ENCODE data around the gene LY6G6F. TPM values are rescaled to one million over a fixed set of nuclear protein-coding genes. Genes with fewer than 3 reads are reported as not detected.
"Not testable (repeated sequence)": the region's sequence is repeated elsewhere in the genome, so short reads cannot be mapped to it uniquely, and the experiment has no call there.

LY6G6F gene
- total RNA-seq, 2 experiments from 2014 or later = not detected

DNA sequence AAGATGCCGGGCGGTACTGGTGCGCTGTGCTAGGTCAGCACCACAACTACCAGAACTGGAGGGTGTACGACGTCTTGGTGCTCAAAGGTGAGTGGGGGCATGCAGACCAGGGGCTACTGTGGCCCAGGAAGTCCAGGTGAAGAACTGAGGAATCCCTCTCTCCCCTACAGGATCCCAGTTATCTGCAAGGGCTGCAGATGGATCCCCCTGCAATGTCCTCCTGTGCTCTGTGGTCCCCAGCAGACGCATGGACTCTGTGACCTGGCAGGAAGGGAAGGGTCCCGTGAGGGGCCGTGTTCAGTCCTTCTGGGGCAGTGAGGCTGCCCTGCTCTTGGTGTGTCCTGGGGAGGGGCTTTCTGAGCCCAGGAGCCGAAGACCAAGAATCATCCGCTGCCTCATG lies 1.0 kb downstream of the LY6G6F start:
- Mint-ChIP-seq H3K4me3 (no peak overlapping the region), H3K36me3 (peaks cover under 1% of the 10 kb centered on the region), H3K9me3 (no peaks in the 10 kb centered on the region), H3K4me1 (peaks cover 7% of the 10 kb centered on the region), H3K27ac (no peak overlapping the region), H3K27me3 (no peaks in the 10 kb centered on the region)
- DNase-seq = no peak

DNA sequence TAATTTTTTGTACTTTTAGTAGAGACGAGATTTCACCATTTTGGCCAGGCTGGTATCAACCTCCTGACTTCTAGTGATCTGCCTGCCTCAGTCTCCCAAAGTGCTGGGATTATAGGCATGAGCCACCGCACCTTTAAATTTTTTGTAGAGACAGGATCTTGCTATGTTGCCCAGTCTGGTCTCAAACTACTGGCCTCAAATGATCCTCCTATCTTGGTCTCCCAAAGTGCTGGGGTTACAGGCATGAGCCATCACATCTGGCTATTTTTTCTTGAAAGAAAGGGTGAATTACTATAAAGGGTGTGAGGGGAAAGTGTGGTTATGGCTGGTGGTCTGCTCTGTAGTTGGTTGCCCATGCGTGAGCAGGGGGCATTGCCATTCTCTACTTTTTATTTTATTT lies 1.6 kb downstream of the LY6G6F start:
- Mint-ChIP-seq H3K36me3 (no peaks in the 10 kb centered on the region), H3K27ac (no peak overlapping the region), H3K9me3 (no peaks in the 10 kb centered on the region)

DNA sequence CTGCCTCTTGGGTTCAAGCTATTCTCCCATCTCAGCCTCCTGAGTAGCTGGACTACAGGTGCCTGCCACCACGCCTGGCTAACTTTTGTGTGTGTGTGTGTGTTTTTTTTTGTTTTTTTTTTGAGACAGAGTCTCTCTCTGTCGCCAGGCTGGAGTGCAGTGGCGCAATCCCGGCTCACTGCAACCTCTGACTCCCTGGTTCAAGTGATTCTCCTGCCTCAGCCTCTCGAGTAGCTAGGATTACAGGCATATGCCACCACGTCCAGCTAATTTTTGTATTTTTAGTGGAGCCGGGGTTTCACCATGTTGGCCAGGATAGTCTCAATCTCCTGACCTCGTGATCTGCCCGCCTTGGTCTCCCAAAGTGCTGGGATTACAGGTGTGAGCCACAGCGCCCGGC lies 2.5 kb downstream of the LY6G6F start:
- H3K9me3 Mint-ChIP-seq, H3K36me3 Mint-ChIP-seq, DNase-seq, H3K4me3 Mint-ChIP-seq, H3K27ac Mint-ChIP-seq, H3K27me3 Mint-ChIP-seq: not testable (repeated sequence)
- peaks cover 10% of the 10 kb centered on the region for H3K4me1 Mint-ChIP-seq

More for the DNA sequence above, 1.6 kb downstream of the LY6G6F start:
- no peak overlapping the region for H3K4me3 Mint-ChIP-seq
- H3K4me1 Mint-ChIP-seq = peaks cover 7% of the 10 kb centered on the region
- DNase-seq = no peak
- H3K27me3 Mint-ChIP-seq = no peaks in the 10 kb centered on the region

DNA sequence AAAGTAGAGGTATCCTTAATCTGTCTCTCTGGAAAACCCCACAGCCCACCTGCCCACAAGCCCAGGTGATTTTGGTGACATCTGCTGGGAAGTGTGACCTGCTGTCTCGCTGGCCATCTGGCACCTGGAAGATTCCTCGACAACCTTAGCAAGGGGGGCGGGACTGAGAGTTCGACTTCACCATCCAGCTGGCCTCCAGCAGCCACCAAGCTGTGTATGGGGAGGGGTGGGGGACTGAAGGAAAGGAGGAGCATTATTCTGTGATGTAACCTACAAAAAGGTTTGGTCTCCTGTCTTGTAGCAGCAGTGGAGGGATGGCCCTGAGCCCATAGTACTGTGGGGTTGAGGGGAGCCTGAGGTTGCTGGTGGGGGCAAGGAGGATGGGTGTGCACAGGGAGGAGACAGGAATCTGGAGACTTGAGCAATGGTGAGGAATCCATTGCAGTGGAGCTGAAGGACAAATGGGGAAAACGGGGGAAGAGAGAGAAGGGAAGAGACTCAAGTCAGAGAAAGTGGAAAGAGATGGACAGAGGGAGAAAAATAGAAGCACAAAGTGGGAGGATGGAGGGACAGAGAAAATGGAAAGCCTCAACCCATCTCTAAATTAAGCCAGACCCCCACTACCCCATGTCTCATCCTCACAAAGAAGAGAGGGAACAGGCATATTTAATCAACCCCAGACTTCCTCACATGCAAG lies 4.0 kb downstream of the LY6G6F start:
- no peak for DNase-seq
- Mint-ChIP-seq H3K27me3 (no peaks in the 10 kb centered on the region), H3K9me3 (no peaks in the 10 kb centered on the region), H3K4me1 (peaks cover 12% of the 10 kb centered on the region), H3K27ac (no peak overlapping the region), H3K4me3 (no peak overlapping the region), H3K36me3 (no peaks in the 10 kb centered on the region)

DNA sequence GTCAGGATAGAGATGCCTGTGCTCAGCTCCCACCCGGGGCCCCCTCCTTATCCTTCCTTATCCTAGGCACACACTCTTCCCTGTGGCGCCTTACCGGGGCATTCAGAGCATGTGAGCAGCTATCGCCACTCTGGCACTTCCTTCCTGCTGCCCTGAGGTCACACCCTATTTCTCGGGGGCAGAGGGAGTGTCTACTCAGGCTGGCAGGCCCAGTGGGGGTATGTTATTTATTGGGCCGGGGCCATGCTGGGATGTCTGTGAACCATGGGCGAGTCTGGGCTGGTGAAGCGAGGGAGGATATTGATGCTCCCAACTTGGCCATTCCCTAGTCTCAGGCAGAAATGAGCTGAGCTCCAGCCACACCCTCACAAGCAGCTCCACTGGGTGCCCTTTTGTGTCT lies 4.6 kb downstream of the LY6G6F start:
- Mint-ChIP-seq H3K36me3 (no peaks in the 10 kb centered on the region), H3K4me1 (peaks cover 12% of the 10 kb centered on the region), H3K27me3 (no peaks in the 10 kb centered on the region), H3K4me3 (peak overlapping the region; percentile 1), H3K9me3 (no peaks in the 10 kb centered on the region), H3K27ac (no peak overlapping the region)
- no peak for DNase-seq

DNA sequence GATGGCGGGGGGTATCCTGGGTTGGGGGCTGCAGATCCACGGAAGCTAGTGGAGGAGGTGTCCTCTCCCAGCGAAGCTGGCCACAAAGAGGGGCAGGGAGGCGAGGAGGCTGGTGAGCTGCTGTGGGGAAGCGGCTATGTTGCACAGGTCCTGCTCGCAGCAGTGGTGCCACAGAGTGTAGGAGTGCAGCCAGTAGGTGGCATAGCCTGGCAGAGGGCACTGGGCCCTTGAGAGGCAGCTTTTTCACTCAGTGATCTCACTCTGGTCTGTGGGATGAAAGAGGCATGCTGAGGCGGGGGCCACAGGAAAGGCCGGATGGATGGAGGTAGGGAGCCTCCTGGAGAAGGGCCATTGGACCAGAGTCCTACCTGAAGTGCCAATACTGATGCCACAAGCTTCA lies 5.6 kb downstream of the LY6G6F start:
- peaks cover 12% of the 10 kb centered on the region for H3K4me1 Mint-ChIP-seq
- H3K9me3 Mint-ChIP-seq = no peaks in the 10 kb centered on the region
- no peak overlapping the region for H3K27ac Mint-ChIP-seq
- H3K36me3 Mint-ChIP-seq = no peaks in the 10 kb centered on the region
- H3K27me3 Mint-ChIP-seq = no peaks in the 10 kb centered on the region
- no peak for DNase-seq
- no peak overlapping the region for H3K4me3 Mint-ChIP-seq

DNA sequence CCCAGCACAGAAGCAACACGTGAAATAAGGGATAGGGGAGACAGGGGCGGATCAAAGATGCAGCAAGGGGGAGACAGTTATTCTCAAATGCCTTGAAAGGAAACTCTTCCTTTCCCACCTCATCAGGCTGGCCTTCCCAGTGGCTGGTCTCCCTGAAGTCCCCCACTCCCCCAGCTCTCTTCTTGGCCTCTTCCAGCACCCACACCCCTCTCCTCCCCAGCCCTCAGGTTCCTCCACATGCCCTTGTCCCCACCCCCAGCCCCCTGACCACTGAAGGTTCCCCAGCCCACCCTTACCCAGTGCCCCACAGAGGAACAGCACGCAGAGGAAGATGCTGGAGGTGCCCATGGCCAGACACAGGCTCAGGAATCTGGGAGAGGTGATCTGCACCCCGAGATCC lies 6.8 kb downstream of the LY6G6F start:
- Mint-ChIP-seq H3K27ac (no peak overlapping the region), H3K4me1 (peaks cover 12% of the 10 kb centered on the region), H3K27me3 (no peaks in the 10 kb centered on the region), H3K9me3 (no peaks in the 10 kb centered on the region), H3K36me3 (no peaks in the 10 kb centered on the region), H3K4me3 (no peak overlapping the region)
- DNase-seq = no peak

DNA sequence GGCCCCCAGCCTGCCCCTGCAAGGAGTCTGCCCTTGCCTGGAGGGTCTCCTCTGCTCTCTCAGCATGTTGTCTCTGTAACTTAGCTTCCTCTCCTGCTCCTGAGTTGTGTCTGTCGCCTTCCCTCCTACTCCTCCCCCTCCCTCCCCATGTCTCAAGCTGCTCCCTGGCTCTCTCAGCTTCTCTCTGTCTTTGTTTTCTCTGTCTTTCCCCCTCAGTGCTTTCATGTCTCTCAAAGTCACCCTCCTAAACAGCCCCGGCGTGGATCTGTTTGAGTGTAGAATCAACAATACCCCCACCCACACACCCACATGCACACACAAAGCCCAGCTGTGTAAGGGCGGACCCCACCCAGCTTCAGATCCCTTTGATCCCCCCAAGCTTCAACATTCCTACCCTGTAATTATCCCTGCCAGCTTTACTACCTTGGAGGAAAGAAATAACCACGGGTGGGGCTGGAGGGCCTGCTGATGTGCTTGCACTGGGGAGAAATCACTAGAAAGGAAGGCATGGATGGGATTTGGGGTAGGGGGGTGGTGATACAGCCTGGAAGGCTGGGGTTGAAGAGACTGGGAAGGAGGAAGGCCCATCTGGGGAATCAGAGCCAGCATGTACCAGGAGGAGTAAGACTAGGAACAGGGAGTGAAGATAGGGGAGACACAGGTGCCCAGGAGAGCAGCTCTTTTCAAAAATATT lies 7.5 kb downstream of the LY6G6F start:
- Mint-ChIP-seq H3K4me3 (no peak overlapping the region), H3K27me3 (no peaks in the 10 kb centered on the region), H3K9me3 (no peaks in the 10 kb centered on the region), H3K4me1 (peaks cover 12% of the 10 kb centered on the region), H3K27ac (no peak overlapping the region), H3K36me3 (no peaks in the 10 kb centered on the region)
- no peak for DNase-seq

DNA sequence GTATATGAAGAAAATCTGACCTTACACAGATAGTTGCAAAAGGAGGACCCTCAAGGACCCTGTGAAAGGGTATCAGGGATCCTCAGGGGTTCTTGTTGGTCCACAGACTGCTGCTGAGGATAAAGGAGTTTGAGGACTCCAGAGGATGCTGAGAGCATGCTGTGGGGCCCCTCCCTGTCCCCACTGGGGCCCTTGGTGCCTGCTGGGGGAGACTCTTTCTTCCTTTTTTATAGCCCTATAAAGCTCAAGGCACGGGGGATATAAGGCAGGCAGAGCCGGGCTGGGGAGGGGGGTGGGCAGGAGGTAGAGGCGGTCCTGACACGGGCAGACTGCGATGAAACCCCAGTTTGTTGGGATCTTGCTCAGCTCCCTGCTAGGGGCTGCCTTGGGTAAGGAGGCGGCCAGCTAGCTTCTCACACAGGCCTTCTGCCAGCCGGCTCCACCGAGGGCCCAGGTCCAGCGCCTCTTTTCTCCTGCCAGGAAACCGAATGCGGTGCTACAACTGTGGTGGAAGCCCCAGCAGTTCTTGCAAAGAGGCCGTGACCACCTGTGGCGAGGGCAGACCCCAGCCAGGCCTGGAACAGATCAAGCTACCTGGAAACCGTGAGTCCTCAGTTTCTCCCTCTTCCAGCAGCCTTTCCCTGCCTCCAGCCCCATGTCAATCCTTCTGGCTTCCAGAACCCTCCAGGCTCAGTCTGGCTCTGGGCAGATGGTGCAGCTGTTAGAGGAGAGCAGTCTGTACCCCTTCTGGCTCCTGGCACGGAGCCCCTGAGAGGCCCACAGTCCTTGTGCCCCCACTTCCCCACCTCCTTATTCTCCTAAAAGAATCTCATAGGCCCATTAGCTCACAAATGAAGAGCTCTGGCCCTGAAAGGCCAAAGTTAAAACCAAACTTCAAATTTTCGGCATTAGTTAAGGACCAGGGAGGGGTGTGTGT lies 8.6 kb downstream of the LY6G6F start, which contains the start of gene LY6G6D:
TSS of gene LY6G6D (plus strand) at position 327 of the 937 bp plus-strand sequence. CDS start at position 335, 8 bp downstream.
- no peak for DNase-seq
- Mint-ChIP-seq H3K27me3 (no peaks in the 10 kb centered on the region), H3K9me3 (no peaks in the 10 kb centered on the region), H3K4me3 (no peak within 1 kb of the TSS), H3K27ac (no peak within 1 kb of the TSS), H3K36me3 (no peaks in the 10 kb centered on the region), H3K4me1 (peaks cover 12% of the 10 kb centered on the region)

DNA sequence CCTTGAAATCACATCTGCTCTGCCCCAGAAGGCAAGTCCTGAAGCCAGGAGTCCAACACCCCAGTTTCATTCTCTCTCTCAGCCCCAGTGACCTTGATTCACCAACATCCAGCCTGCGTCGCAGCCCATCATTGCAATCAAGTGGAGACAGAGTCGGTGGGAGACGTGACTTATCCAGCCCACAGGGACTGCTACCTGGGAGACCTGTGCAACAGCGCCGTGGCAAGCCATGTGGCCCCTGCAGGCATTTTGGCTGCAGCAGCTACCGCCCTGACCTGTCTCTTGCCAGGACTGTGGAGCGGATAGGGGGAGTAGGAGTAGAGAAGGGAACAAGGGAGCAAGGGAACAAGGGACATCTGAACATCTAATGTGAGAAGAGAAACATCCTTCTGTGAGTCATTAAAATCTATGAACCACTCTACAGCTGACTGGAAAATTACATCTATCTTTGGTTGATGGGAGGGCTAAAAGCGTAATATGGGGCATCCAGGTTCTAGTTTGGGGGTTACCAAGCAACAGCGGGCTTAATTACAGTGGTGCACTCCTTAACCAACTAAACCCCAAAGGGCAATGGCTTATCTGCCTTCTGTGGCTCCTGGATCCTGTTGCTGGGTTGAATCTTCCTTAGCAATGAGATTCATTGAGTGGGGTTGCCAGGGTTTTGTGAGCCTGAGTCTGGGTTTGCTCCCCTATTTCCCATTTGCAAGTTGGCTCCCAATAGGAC lies 11.0 kb downstream of the LY6G6F start:
- Mint-ChIP-seq H3K27me3 (no peaks in the 10 kb centered on the region), H3K4me1 (peaks cover 5% of the 10 kb centered on the region), H3K27ac (no peak overlapping the region), H3K4me3 (no peak overlapping the region), H3K9me3 (no peaks in the 10 kb centered on the region), H3K36me3 (no peaks in the 10 kb centered on the region)
- no peak for DNase-seq

DNA sequence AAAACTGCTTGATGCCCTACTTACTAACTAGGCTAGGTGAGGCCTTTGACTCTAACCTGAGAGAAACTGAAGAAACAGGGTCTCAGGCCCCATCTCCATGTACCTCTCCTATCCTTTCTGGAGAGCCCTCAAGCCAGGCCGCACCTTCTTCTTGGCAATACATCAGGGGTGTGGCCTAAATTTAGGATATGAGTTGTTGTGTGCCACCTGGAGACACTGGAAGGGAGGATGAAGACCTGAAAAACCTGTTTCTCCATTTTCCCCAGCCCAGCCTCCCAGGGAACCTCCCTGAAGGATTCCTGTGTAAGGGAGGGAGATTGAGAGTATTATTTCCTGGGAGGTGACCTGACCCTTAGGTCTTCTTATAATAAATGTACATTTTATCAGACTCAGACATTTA lies 11.6 kb downstream of the LY6G6F start:
- no peaks in the 10 kb centered on the region for H3K36me3 Mint-ChIP-seq
- DNase-seq = no peak
- H3K4me3 Mint-ChIP-seq = no peak overlapping the region
- H3K9me3 Mint-ChIP-seq = no peaks in the 10 kb centered on the region
- H3K4me1 Mint-ChIP-seq = peaks cover 5% of the 10 kb centered on the region
- H3K27ac Mint-ChIP-seq = no peak overlapping the region
- no peaks in the 10 kb centered on the region for H3K27me3 Mint-ChIP-seq

DNA sequence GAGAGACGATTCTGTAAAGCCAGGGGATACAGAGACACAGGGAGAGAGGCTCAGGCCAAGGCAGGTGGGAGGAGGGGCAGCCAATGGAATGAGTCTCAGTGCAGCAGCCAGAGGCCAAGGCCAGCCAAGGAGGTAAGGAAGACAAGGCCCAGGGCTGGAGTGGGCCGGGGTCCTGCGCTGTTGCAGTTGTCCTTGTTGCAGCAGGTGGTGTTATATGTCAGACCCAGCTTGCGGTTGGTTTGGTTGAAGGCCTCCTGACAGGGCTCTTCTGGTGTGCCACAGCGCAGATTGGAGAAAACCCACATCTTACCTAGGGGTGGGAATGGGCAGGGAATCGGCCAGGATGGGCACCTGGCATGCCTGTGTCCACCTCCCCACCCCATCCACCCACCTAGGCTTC lies 12.3 kb downstream of the LY6G6F start:
- Mint-ChIP-seq H3K9me3 (no peaks in the 10 kb centered on the region), H3K27me3 (no peaks in the 10 kb centered on the region), H3K4me1 (peaks cover 4% of the 10 kb centered on the region), H3K36me3 (no peaks in the 10 kb centered on the region), H3K27ac (no peak overlapping the region), H3K4me3 (no peak overlapping the region)
- no peak for DNase-seq

DNA sequence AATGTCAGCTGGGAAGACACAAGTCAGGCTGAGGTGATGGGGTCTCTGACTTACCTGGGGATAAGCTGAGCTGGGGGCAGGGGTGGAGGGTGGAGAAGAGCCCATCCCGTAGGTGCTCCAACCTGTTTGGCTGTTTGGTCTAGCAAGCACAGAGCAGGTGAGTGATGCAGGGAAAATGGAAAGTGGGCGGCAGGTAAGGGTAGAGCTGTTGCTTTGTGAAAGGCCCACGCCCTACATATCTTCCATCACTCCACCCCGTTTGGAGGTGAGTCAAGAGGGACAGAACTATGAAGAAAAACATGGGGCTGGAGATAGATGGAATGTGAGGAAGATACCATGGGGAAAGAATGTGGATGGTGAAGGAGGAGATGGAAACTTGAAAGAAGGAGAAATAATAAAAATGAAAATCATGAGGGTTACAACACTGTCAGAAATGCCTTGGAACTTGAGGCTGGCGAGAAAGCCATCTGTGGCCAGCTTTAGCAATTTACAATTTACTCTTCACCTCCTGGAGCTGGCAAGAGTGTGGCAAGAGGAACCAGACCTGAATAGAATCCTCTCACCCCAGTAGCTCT lies 13.6 kb downstream of the LY6G6F start:
- H3K36me3 Mint-ChIP-seq = no peaks in the 10 kb centered on the region
- no peak overlapping the region for H3K27ac Mint-ChIP-seq
- H3K4me1 Mint-ChIP-seq = no peaks in the 10 kb centered on the region
- no peaks in the 10 kb centered on the region for H3K9me3 Mint-ChIP-seq
- H3K27me3 Mint-ChIP-seq = no peaks in the 10 kb centered on the region
- no peak overlapping the region for H3K4me3 Mint-ChIP-seq
- no peak for DNase-seq

DNA sequence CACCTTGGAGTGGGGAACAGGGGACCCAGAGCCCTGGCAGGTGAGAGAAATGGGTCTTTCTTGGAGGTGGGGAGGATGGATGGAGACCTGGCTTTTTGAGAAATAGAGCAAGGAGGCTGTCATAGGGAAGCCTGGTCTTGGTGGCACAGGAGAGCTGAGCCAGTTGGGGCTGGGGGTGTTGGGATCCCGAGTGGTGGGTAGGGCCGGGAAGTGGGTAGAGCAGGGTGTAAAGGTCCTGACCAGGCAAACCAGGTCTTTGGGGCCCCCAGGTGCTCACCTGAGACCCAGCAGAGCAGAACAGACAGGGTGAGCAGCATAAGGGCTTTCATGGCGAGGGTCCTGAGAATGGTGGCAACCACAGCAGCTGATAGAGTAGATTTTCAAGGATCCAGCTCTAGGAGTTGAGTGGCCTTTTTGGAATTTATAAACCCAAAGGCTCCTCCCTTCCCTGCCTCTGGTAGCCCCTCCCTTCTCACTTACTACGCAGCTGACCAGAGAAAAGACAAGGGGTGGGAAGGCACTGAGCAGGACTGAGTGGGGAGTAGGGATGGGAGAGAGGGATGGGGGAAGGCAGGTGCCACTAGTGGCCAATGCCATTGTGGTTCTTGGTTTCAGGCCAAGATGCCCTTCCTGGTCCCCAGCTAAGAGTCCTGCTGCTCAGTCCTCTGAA lies 14.8 kb downstream of the LY6G6F start, which contains the start of gene LY6G6C:
TSS of gene LY6G6C (minus strand) at position 396 of the 670 bp plus-strand sequence. CDS start at position 329, 67 bp downstream.
- H3K9me3 Mint-ChIP-seq = no peaks in the 10 kb centered on the region
- no peak within 1 kb of the TSS for H3K27ac Mint-ChIP-seq
- no peak within 1 kb of the TSS for H3K4me3 Mint-ChIP-seq
- H3K36me3 Mint-ChIP-seq = peaks cover 4% of the 10 kb centered on the region
- H3K4me1 Mint-ChIP-seq = peaks cover 9% of the 10 kb centered on the region
- no peaks in the 10 kb centered on the region for H3K27me3 Mint-ChIP-seq
- no peak for DNase-seq
